ENCODE measurements around the gene ATP5F1D.

The ATP5F1D gene

GRCh38 chr19:1292419-1293151 is 51.0 kb downstream of the ATP5F1D start:
- no peak for DNase-seq (ENCODE audit: low read depth)
- no peak for TF ChIP-seq CTCF (IDR thresholded peaks at IDR 0.05; ENCODE audit: insufficient read depth, low read depth, low read length, missing control alignments)
- H3K4me3 ChIP-seq (ENCODE audit: low read depth, low read length) = no peak overlapping the region

DNA sequence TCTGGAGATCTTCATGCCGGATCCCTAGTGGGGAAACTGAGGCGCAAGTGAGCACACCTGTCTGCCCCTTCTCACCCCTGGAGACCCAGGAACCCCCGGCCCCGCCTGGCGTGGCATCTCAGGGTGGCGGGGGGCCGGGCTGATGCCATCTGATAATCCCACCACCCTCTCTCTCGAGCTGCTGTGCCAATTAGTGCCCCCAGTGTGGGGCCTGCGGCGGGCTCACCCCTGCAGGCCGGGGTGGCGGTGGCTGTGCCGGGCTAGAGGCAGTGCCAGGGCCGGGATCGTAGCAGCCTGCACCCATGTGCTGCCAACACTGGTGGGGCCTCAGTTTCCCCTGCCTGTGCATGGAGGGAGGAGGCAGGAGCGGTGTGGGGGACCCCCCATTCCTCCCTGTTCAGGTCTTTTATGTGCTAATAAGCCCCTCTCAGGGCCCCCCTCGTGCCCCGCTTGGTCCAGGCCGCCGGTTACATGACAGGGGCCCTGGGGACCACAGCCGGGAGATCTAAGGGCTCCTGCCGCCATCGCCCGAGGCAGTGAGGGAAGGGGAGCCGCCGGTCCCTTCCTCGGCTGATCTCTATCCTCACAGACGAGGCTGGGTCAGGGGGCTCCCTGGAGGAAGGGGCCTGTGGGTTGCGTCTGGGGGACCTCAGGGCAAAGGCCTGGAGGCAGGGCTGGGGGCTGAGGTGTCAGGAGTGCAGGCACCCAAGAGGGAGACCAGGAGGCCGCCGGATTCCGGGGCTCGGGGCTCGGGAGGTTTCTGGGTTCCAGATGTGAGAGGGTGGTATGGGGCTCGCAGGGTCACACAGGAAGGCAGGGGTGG is 52.4 kb downstream of the ATP5F1D start:
- no peak for DNase-seq (ENCODE audit: low read depth)
- no peak overlapping the region for H3K4me3 ChIP-seq (ENCODE audit: low read depth, low read length)
- TF ChIP-seq CTCF (IDR thresholded peaks at IDR 0.05; ENCODE audit: insufficient read depth, low read depth, low read length, missing control alignments) = no peak
